ENCODE measurements around the gene IL9R. TPM values are rescaled to one million over a fixed set of nuclear protein-coding genes. Genes with fewer than 3 reads are reported as not detected.

IL9R gene
- not detected in 2 replicates for total RNA-seq

GRCh38 chrX:155997436-155997835, at the start of gene IL9R:
TSS of gene IL9R (plus strand) at chrX:155997696. CDS start at chrX:155997760, 64 bp downstream.

Other genes with a start within 250 kb of the IL9R start
- 29.1 and 42.1 TPM in 2 replicates for gene VAMP7, start 116.4 kb upstream of the IL9R start, total RNA-seq

All from cardiac atrium fibroblast (primary cell).